Superior temporal gyrus (tissue), 1 donor: ENCODE results near the gene TLE4.

ENCODE experiments used
- DNase-seq: peaks from one replicate; pipeline ENCODE4 v3.0.0-alpha.2; 2016; ENCODE audit errors: extremely low spot score

Gene TLE4

GRCh38 chr9:79572032-79572607 is 355 bp downstream of the TLE4 start:
- no peak for DNase-seq

GRCh38 chr9:79572608-79573411 is 1.0 kb downstream of the TLE4 start:
- peak; percentile 44 for DNase-seq

GRCh38 chr9:79573412-79573923 is 1.7 kb downstream of the TLE4 start:
- peak; percentile 43 for DNase-seq

- DNase-seq, result peak; percentile 62
These were observed 2.4 kb downstream of the TLE4 start for GRCh38 chr9:79574136-79574535.

- DNase-seq, result peak; percentile 73
These were observed 3.0 kb downstream of the TLE4 start for GRCh38 chr9:79574781-79575180.

- DNase-seq, result peak; percentile 58
These were observed 3.8 kb downstream of the TLE4 start for GRCh38 chr9:79575547-79575946.

GRCh38 chr9:79577969-79578723 is 6.4 kb downstream of the TLE4 start:
- DNase-seq, result no peak

GRCh38 chr9:79578891-79579290 is 7.1 kb downstream of the TLE4 start:
- no peak for DNase-seq

GRCh38 chr9:79579624-79580023 is 7.9 kb downstream of the TLE4 start:
- no peak for DNase-seq

GRCh38 chr9:79580055-79580454 is 8.3 kb downstream of the TLE4 start:
- no peak for DNase-seq

- no peak for DNase-seq
These were observed 9.6 kb downstream of the TLE4 start for GRCh38 chr9:79581388-79581787.

GRCh38 chr9:79581794-79582193 is 10.0 kb downstream of the TLE4 start:
- no peak for DNase-seq

GRCh38 chr9:79583952-79584654 is 12.3 kb downstream of the TLE4 start:
- DNase-seq, result no peak

- DNase-seq, result no peak
These were observed 12.9 kb downstream of the TLE4 start for GRCh38 chr9:79584655-79584982.

- no peak for DNase-seq
These were observed 16.9 kb downstream of the TLE4 start for GRCh38 chr9:79588488-79589223.

GRCh38 chr9:79591458-79591857 is 19.7 kb downstream of the TLE4 start:
- no peak for DNase-seq

GRCh38 chr9:79592726-79593493 is 21.1 kb downstream of the TLE4 start:
- no peak for DNase-seq

GRCh38 chr9:79598562-79599345 is 27.0 kb downstream of the TLE4 start:
- DNase-seq, result no peak

- DNase-seq, result peak; percentile 86
These were observed 28.7 kb downstream of the TLE4 start for GRCh38 chr9:79600466-79600865.
